GM18505 (cell line): ENCODE measurements around the gene EXOC3.
"Not testable (repeated sequence)": the region's sequence is repeated elsewhere in the genome, so short reads cannot be mapped to it uniquely, and the experiment has no call there.

Experiments used
- ATAC-seq: cut with Tn5 transposase; IDR thresholded peaks from one replicate; pipeline ENCODE4 v1.9.1; 2021; ENCODE audit not compliant: unreplicated experiment
- POLR2A ChIP-seq: IDR thresholded peaks from 4 replicates; pipeline ENCODE4 v1.6.1; 2011; ENCODE audit warnings: borderline replicate concordance; ENCODE audit not compliant: insufficient read depth, insufficient read length; ENCODE audit errors: extremely low read depth

The EXOC3 gene

DNA sequence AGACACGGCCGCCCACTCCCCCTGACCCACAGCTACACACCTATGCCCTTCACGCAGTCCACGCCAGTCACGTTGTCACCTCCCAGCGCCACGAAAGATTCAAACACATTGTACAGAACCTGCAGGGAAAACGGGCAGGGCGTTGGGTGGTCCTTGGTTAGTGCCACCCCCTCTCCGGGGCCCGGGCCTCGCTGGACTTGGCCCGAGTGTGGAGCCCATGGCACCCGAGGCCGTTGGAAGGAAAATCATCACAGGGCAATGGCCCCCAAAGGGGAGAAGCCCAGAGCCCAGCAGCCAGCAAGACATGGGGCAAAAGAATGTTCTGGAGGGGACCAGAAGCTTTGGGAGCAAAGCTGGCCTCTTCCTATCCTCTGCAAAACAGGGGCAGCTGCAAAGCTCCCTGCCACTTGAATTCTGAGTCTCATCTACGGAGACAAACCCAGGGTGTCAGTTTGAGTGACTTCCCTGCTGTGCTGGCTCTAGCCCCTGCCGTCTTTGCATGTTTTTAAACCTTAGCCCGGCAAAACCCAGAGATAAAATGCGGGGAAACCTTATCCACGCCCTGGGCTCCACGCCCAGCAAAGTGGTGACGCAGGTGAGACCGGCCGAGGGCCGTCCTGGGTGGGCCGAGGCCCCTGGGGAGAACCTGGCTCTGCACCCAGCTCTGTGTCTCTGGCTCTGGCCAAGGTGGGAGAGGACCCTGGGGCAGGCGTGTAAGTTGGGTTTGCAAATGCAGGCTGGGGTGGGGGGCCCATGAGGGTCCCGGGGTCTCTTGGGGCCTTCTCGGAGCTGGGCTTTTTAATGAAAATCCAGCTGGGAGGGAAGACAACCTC lies 42.4 kb downstream of the EXOC3 start:
- no peak for TF ChIP-seq POLR2A
- no peak for ATAC-seq

GRCh38 chr5:485946-486491 lies 43.0 kb downstream of the EXOC3 start:
- TF ChIP-seq POLR2A, result no peak
- no peak for ATAC-seq

DNA sequence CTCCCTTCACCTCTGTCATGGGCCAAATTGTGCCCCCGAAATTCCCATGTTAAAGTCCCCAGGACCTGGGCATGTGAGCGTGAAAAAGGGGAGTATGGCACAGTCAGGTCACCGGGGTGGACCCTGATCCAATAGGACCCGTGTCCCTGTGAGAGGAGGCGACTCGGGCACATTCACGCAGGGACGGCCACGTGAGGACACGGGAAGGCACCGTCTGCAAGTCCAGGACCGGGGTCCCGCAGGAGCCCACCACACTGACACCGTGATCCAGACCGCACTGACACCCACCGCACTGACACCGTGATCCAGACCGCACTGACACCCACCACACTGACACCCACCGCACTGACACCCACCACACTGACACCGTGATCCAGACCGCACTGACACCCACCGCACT lies 43.6 kb downstream of the EXOC3 start:
- not testable (repeated sequence) for ATAC-seq

DNA sequence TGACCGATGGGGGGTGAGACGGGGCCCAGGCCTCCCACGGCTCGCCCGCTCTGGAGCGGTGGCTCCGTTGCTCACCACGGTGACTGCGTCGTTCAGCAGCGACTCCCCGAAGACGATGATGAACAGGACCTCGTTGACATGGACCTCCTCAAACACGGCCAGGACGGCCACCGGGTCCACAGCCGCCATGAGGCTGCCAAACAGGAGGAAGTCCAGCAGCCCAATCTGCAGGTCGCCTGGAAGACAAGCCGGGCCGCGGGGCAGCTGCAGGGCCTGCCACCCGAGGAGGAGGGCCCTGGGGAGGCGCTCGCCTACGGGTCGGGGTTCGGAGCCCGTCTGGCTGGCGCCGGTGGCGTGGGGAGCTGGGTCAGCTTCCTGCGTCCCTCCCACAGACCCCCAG lies 45.3 kb downstream of the EXOC3 start:
- no peak for ATAC-seq
- TF ChIP-seq POLR2A, result no peak

- no peak for TF ChIP-seq POLR2A
- ATAC-seq, result no peak
These were observed 46.0 kb downstream of the EXOC3 start for GRCh38 chr5:488744-489688.

DNA sequence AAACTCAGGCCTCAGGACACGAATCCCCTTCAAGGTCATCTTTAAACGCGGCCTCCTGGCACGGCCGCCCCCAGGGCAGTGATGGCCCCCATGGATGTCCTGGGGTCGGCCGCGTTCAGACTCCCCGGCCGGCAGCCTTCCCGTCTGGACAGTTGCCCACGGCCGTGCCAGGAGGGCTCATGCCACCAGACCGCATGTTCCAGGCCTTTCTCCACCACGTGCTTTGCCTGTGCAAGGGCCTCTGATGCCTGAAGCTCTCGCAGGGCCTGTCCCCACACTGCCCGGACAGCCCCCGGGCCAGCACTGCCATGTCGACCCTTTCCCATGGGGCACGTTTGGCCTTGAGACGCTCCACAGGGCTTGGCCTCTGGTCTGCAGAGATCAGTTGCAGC lies 46.7 kb downstream of the EXOC3 start:
- TF ChIP-seq POLR2A, result no peak
- ATAC-seq, result no peak

DNA sequence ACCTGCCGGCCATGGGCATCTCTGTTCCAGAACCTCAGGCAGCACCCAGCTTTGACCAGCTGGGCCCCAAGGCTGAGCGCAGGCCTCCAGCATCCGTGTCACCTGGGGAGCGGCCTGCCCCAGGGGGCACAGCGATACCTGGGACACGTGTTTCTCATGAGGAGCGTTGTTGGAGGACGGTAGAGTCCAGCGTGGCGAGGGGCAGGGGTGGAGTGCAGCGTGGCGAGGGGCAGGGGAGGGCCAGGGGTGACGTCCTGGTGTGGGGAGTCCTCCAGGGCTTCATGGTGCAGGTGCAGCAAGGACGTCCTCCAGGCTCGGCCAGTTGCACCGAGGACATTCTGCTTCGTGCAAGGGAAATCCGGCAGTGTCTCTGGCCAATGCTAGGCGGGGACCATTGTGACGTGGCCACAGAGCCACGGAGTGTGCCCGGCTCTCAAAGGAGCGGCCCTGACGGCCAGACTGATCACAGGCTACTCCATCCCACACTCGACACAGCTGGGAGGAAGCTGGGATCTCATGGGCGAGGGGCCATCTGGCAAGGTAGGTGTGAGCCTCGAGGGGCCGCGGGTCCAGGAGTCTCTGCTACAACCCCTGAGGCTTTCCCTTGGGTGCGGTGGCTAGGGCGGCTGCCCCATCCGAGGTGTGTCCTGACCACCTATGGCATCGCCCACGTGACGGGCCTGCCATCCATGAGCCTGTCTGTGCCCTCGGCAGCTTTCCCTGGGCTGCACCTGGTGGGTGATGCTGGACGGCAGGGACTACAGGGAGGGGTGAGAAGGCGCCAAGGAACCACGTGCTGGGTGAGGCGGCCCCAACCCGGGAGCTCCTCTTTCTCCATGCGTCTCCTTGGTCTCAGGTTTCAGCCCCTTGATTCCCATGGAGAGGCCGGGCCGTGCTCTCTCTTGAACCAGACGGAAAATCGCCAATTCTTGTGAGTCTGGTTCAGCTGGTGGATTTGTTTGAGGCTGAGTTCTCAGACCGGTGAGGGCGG lies 47.4 kb downstream of the EXOC3 start:
- no peak for ATAC-seq
- no peak for TF ChIP-seq POLR2A

- ATAC-seq, result no peak
- no peak for TF ChIP-seq POLR2A
These were observed 48.3 kb downstream of the EXOC3 start for GRCh38 chr5:491119-491855.

GRCh38 chr5:491856-492155 lies 48.8 kb downstream of the EXOC3 start:
- no peak for TF ChIP-seq POLR2A
- no peak for ATAC-seq

GRCh38 chr5:492314-492893 lies 49.4 kb downstream of the EXOC3 start:
- no peak for ATAC-seq
- TF ChIP-seq POLR2A, result no peak

- ATAC-seq, result no peak
- no peak for TF ChIP-seq POLR2A
These were observed 50.2 kb downstream of the EXOC3 start for GRCh38 chr5:493119-493701.
